Epithelial cell of prostate (primary cell): ENCODE data around the gene PKP1.

Experiments used
- DNase-seq: peaks from one replicate; pipeline ENCODE4 v3.0.0-alpha.2; 2011; ENCODE audit warnings: low read depth, low spot score
- H3K27ac ChIP-seq: fragments of 450-650 bp; 2 replicates; pipeline ENCODE4 v1.5.1; 2017; ENCODE audit warnings: mild to moderate bottlenecking

The PKP1 gene

DNA sequence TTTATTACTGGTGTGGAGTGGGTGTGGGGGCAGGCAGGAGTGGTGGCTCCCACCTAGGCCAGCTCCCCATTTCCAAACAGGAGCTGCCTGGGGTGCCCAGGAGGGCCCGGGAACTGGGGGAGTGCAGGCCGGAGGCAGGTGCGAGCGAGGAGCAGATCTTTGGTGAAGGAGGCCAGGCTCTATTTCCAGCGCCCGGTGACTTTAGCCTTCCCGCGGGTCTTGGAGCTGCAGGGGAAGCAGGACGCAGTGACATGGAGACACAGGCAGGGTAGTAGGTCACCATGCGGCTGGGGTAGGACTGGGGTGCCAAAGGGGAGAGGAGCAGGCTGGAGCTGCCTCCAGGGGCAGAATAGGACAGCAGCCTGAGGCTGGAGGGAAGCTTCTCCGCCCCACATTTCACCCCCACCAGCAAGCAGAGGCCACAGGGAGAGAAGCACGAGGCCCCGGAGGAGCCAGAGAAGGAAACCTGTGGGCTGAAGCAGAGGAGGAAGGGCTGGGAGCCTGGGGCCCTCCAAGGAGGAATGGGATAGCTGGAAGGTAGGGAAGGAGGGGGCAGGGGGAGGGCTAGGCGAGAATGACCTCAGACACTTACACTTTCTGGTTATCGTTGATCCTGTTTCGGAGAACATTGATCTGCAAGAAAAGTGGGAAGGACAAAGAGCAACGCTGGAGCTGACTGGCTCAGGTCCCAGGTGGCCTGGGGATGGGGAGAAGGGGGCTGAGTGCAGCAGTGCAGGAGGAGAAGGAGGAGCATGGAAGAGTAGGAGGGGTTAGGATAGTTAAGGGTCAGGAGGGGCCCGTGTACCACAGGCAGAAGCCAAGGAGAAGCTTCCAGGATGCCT, 75.9 kb downstream of the PKP1 start:
- no peak overlapping the region for H3K27ac ChIP-seq
- no peak for DNase-seq

DNA sequence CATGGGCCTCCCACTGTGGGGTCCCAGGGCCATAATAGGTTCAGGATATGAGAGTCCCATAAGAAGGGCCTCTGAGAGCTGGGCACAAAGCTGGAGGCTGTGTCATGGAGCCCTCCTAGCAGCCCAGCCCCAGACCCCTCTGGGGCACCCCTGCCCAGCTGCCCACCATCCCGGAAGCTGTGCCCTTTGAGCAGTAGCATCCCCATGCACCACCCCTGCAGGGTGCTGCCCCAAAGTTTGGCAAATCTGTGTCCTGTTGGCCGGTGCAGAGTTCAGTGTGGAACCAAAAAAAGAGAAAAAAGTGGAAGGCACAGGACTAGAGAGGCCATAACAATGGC, 76.5 kb downstream of the PKP1 start:
- DNase-seq: no peak
- H3K27ac ChIP-seq: no peak overlapping the region

DNA sequence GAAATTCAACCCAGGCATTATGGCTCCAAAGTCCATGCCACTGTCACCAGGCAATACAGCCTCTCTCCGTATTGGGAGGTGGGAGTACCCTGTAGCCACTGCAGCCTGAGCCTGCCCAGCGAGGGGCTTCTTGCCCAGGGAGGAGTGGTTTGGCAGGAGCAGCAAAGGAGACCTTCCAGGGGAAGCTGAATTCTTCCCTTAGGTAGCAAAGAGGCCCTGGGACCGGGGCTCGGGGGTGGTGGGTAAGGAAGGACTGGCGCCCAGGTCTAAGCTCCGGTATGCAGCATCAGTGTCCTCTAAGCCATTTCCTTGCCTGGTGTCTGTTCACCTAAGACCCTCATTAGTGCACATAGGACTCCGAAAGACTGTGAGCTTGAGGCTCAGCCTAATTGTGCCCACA, 77.2 kb downstream of the PKP1 start:
- no peak for DNase-seq
- no peak overlapping the region for H3K27ac ChIP-seq

DNA sequence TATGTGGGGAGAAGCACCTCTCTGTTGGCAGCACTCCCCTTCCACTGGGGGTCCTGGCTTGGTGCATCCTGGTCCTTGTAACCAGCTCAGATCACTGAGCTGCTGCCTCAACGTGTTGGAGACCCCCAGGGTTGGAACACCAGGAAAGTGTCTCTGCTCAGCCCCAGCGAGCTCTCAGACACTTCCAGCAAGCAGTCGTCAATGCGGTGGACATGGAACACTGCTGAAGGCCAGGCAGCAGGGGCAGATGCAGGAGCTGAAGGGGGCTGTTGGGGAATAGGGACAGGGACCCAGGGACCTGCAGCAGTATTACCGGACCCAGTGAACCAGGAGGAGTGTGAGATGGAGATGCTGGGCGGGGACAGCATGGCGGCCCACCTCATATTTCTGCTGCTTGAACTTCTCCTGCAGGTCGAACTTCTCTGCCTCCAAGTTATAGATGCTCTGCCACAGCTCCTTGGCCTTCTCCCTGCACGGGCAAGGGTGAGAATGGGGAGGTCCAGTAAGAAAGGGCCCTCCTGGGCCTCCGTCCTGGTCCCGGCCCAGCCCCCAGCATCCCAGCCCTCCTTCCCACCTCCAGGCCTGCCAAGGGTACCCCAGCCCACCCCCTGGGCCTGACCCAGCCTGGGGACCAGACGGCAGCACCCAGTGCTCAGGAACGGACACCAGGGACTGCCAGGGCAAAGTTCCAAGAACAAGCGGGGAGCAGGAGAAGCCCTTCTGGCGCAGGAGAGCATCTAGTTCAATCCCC, 77.8 kb downstream of the PKP1 start:
- no peak for DNase-seq
- H3K27ac ChIP-seq: no peak overlapping the region

DNA sequence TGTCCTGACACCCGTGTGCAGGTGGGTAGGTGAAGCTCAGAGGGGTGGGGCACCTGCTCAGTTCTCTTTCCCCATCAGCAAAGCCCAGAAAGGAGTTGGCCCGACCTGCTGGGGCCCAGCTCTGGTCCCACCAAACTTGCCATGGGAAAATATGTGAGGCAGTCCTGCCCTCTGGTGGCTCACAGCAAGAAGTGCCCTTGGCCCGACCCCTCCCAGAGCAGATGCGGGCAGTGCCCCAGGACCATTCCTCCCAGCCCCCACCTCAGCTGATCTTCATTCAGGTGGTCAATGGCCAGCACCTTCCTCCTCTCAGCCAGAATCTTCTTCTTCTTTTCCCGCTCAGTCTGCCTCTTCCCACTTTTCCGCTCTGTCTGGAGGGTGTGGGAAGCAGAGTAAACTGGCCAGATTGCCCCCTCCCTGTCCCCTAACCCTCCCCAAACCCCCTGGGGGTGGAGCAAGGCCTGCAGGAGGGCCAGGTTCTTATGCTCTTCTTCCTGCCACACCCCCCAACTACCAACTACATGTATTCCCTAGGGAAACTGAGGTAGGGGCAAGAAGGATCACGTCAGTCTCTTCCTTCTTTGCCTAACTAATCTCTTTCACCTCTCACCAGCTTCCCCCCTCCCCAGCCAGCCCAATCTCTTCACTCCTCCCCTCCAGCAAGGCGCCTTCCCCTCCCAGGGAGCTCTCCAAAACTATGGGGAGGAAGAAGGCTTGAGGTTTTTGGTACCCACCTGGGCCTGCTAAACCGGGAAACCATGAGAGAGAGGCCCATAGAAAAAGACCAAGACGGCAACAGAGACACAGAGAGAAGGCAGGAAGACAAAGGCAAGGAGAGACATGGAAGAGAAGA, 78.6 kb downstream of the PKP1 start:
- DNase-seq: no peak
- no peak overlapping the region for H3K27ac ChIP-seq

DNA sequence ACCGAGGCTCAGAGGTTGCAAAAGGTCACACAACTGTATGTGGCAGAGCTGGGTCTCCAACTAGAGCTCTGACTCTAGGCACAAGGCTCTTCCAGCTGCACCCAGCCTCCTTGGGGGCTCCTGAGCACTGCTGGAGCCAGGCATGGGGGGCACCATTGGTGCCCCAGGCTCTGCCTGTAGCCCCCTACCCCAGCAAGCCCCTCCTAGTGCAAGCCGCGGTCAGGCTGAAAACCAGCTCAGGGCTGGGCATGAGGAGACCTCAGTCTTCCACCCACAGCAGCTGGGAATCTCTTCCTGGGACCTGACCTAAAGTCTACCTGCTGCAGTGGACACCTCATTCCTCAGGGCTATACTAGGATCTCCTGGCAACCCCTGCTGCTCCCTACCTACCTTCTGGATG, 79.6 kb downstream of the PKP1 start:
- H3K27ac ChIP-seq: no peak overlapping the region
- no peak for DNase-seq

DNA sequence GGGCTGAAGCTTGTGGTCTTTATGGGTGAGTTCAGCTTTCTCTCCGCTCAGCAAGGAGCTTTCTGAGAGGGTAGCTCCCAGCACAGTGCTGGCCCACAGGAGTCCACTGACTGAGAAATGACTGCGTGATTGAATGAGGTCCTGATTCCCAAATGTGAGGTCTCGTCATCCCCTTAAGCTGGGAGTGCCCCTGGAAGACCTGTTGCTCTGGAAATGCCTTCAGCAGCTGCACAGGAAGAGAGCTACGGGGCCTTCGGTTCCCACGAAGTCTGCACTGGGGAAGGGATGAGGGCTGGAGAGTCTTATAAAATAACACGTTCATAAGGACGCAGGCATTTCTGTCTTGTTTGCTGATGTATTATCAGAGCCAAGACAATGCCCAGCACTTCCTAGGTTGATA, 80.2 kb downstream of the PKP1 start:
- no peak for DNase-seq
- H3K27ac ChIP-seq: no peak overlapping the region

DNA sequence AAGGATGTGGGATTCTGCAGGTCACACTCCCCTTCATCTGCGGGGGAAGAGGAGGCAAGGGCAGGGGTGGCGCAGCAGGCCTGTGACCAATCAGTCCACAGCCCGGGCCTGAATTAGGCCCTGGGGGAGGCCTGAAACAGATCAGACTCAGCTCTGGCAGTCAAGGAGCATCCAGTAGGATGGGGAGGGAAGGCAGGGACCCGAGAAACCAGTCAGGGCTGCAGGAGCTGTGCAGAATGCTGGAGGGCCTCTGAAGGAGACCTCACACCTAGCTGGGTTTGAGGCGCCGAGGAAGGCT, 81.5 kb downstream of the PKP1 start:
- DNase-seq: no peak
- no peak overlapping the region for H3K27ac ChIP-seq

DNA sequence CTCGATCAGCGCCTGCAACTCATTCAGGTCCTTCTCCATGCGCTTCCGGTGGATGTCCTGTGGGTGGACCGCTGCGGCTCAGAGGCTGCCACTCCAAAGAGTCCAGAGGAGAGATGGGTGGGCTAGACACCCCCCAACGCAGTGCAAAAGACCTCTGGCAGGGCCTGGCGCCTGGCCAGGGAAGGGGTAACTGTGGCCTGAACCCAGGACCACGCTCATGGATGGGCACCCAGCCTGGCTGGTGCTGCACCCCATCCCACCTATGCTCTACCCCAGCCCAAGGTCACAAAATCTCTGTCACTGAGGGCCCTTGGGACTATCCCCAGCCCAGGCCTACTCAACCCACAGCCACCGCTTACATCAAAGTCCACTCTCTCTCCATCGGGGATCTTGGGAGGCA, 81.9 kb downstream of the PKP1 start:
- H3K27ac ChIP-seq: no peak overlapping the region
- DNase-seq: no peak

DNA sequence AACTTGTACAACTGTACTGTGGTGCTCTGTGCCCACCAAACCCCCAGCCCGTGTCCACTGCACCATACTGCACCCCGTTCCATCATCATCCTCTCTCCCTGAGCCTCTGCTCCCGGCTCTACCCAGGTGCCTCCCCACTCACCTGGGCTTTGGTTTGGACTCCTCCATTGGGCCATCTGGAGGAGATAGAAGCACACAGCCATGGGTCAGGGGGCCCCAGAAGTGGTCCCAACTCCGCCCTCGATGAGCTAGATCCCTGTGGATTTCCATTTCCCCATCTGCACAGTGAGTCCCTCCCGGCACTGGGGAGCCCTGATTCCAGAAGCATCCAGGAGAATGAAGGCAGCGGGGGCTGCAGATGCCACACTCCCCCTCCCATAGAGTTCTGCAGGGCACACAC, 83.4 kb downstream of the PKP1 start:
- no peak overlapping the region for H3K27ac ChIP-seq
- no peak for DNase-seq

DNA sequence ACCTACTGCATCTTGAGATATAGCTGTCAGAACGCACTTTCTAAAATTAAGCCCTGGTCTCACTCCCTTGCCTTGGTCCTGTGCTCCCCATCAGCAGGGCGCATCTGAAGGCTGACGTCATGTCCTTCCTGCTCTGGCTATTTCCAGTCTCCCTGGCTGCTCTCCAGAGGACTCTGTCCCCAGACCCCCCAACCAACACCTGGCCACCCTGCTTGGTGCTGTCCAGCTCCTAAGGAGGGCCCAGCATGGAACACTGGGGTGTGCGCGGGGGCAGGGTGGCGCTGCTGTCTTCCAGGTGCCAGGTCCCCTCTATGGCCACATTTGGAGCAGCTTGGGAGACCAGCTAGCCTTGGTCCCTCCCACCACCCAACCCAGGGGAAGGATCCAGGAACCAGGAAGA, 85.9 kb downstream of the PKP1 start:
- H3K27ac ChIP-seq: no peak overlapping the region
- no peak for DNase-seq

DNA sequence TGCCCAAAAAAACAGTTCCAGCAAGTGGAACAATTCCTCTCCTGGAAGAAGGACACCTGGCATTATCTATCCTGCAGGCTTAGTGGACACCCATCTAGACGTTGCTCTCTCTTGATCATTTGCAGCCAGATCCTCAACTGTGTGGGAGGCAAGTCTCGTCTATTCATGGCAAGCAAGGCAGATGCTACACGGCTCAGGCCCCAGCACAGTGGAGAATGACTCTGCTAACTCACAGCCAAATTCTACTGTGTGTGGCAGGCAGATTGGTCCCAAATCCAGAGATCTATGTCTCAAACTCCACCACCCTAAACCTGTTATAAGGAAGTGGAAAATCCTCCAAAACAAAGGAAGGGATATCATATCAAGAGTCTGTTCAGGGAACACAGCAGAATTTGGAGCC, 87.2 kb downstream of the PKP1 start:
- no peak for DNase-seq
- no peak overlapping the region for H3K27ac ChIP-seq

DNA sequence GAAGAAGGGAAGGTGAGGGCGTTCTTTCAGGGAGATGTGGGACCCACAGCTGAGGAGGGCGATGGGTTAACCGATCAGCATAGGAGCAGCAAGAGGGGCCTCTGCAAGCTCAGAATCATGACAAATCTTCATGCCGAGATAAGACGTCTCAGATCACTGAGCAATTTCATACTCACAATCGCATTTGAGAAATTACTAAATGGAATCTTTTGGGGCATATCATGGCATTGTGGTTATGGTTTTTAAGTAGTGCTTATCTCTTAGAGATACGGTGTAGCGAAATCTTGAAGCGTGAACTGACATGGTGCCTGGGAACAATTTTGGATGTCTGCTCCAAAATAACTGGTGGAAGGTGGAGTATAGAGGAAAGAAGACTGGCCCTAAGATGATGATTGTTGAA, 88.0 kb downstream of the PKP1 start:
- no peak for DNase-seq
- H3K27ac ChIP-seq: no peak overlapping the region

DNA sequence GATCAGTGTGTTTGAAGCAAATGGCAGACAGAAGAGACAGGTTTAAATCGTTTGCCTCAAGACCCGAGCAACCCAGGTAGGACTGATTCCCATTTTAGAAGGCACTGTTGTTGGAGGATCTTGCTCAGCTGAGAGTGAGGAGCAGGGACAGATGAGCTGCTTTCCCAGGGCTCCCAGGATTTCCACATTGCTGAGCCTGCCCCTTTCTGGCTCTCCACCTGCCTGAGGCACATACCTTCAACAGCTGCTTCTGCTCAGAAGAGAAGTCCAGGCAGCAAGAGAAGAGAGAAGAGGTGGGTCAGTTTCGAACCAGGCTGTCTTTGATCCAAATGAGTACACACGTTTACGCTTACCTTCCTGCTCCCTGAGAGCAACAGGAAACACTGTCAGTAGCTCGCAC, 88.5 kb downstream of the PKP1 start:
- no peak overlapping the region for H3K27ac ChIP-seq
- DNase-seq: no peak

DNA sequence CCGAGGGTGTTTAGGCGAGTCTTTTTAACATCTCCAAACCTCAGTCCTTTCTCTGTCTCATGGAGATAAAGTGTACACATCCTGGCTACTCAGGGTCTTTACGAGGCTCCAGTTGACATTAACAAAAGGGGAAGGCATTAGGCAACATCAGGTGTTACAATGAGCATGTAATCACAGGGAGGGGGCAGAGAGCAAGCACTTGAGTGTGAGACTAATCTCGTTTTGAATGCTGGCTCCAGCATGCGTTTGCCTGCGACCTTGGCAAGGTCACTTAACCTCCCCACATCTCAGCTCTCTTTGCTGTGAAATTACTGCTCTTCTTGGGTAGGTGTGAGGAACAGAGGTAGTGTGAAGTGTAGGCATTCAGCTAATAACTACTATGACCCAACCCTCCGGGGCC, 91.1 kb downstream of the PKP1 start:
- no peak for DNase-seq
- H3K27ac ChIP-seq: no peak overlapping the region

DNA sequence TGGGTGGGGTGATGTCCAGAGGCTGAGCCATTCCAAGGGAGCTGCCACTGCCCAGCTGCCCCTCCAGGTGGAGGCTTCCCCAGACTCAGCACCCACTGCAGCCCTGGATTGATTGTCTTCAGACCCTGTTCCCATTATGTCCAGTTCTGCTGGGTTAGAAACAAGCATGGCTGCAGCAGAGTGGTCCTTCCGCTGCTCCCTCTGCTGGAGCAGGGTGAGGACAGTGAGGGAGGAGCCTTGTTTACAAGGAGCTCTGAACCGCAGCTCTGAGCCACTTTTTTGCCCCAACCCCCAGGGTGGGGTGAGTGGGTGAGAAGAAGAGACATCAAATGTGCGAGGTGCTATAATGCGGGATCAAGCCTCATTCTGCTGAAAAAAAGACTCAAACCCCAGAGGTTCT, 91.9 kb downstream of the PKP1 start:
- no peak for DNase-seq
- H3K27ac ChIP-seq: no peak overlapping the region

DNA sequence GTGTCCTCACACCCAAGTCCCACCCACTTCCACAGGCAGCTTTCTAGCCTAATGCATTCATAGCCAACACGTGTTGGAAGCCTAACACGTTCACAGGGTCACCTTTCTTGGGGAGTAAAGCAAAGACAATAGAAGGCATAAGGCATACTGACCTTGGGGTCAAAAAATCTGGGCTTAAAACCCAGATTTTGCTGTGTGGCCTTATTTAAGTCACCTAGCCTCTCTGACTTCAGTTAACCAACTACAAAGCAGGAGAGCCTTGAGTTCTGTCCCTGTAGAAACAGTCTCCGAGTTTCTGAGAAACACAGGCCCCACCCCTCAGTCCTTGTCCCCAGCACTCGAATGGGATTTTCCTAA, 92.8 kb downstream of the PKP1 start:
- H3K27ac ChIP-seq: no peak overlapping the region
- DNase-seq: no peak

DNA sequence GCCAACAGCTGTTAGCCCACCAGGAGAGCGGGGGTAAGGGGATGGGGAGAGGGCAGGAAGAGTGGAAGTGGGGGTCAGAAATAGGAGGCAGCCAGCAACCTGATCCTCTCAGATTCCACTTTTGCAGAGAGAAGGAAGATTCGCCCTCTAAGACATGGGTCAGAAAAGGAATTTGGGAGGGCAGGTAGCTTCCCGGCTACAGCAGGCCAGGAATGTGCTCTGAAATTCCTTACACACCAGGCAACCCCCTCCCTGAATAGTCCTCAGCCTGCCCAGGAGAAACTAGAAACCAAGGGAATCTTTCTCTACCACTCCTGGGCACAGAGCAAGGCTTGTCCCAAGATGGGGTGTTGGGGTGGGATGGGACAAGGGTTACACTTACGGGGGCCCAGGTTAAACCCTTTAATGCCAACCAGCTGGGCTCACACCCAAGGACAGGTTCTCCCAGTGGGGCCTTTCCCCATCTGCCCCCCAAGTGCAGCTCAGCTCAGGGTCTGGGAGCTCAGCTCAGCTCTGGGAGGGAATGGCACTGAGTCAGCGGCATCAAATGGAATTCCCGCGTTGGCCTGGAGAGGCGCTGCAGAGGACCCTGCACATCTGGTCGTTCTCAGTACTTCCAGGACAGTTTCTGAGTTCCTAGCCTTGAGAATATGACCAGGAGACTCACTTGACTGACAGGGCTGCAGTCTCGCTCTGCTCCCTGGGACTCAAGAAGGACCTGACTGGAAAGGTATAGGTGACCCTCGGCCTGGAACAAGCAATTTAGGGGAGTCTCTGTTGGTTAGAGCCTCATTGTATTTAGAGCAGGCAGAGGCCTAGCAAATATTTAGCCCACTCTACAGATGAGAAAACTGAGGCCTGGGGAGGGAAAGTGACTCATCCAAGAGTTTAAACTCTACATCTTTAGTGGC, 93.4 kb downstream of the PKP1 start:
- no peak overlapping the region for H3K27ac ChIP-seq
- DNase-seq: no peak

DNA sequence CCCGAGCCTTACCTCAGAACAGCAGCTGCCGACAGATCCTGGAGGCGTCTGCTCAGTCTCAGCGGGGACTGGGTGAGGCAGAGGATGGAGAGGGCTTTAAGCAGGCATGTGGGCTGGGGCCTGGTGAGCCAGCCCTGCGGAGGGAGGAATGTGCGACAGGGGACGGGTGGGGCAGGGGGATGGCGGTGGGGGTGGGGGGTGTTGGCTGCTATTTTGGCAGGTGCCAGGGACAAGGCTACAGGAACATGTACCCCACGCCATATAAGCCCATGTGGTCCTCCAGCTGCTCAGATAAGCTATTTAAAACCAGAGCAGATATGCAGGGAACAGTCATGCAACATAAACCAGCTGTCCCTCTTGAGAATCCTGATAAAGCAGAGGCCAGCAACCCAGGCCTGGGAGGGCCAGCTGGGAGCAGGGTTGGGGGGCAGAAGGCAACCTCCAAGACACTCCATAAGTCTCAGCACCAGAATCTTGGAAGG, 94.3 kb downstream of the PKP1 start, which contains the start of gene TNNT2:
Gene TNNT2, minus strand, starts transcription at position 70 of the 482 bp plus-strand sequence. CDS start 4,426 bp downstream, outside the sequence.
- no peak for DNase-seq
- no peak within 1 kb of the TSS for H3K27ac ChIP-seq

DNA sequence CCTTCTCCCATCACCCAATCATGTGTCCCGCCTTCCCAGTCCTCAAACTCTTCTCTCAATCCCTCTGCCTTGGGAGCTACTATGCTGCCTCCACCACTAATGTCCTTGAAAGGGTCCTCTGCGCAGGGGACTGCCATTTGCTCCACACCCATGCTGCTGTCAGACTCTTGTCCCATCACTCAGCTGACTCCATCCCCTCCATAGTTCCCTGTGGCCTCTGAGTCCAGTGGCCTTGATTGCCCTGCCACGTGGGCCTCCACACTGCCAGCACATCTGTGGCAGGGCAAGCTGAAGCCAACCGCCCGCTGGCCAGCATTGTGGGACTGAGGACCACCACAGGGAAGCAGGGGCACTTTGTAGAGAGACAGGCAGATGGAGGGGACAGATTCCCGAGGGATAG, 95.5 kb downstream of the PKP1 start:
- DNase-seq: no peak

More for the DNA sequence above, 95.5 kb downstream of the PKP1 start:
- no peak overlapping the region for H3K27ac ChIP-seq
